SK-N-SH (cell line): ENCODE results near the gene OR5T2. TPM values are rescaled to one million over a fixed set of nuclear protein-coding genes. Genes with fewer than 3 reads are reported as not detected.

ENCODE experiments used
- CTCF ChIA-PET: fragments of 300-600, 350-600 bp; formaldehyde crosslinking; extraction: SDS; loops from one replicate; lab custom pipeline; 2021; lab: Yijun Ruan, JAX
- POLR2A ChIA-PET: fragments of 350-600 bp; sonication (Branson Sonifier 250); formaldehyde crosslinking; extraction: SDS; loops from one replicate; lab custom pipeline; 2020; ENCODE audit warnings: antibody characterized with exemption, inconsistent platforms; lab: Yijun Ruan, JAX
- DNase-seq: peaks from one replicate; pipeline ENCODE4 v3.0.0; 2012
- H2AFZ ChIP-seq: fragments of 200-600 bp; sonication (generic); 2 replicates; pipeline ENCODE4 v1.8.1; 2016; ENCODE audit warnings: antibody characterized with exemption, mild to moderate bottlenecking, low read depth
- H3F3A ChIP-seq: fragments of 200-600 bp; sonication (generic); replicated peaks from 2 replicates; pipeline ENCODE3; 2016; ENCODE audit warnings: antibody characterized with exemption, mild to moderate bottlenecking; ENCODE audit not compliant: insufficient read depth
- H3K27ac ChIP-seq, 2 experiments: fragments of 200-500 bp in 1 of 2; fragments of 200-600 bp in 1 of 2; sonication (Bioruptor generic) in 1 of 2; sonication (generic), shearing (Covaris generic) in 1 of 2; 2 replicates each; pipeline versions ENCODE4 v1.5.1 to v1.6.1; 2014 to 2016; ENCODE audit warnings: low read depth in 2 of 2, inconsistent platforms in 1 of 2, low read length in 1 of 2, mild to moderate bottlenecking in 1 of 2, mixed read lengths in 1 of 2
- H3K27me3 ChIP-seq: fragments of 200-600 bp; sonication (generic), shearing (Covaris generic); 2 replicates; pipeline ENCODE4 v1.6.1; 2016; ENCODE audit warnings: mixed run types; ENCODE audit not compliant: insufficient read depth
- H3K36me3 ChIP-seq, 2 experiments: fragments of 200-500 bp in 1 of 2; fragments of 200-600 bp in 1 of 2; sonication (Bioruptor generic) in 1 of 2; sonication (generic) in 1 of 2; replicated peaks in 1 of 2; 2 replicates each; pipeline versions ENCODE3 to v1.5.1; 2014 to 2016; ENCODE audit warnings: low read length in 1 of 2, mild to moderate bottlenecking in 1 of 2; ENCODE audit not compliant: insufficient read depth in 2 of 2, control insufficient read depth in 1 of 2
- H3K4me1 ChIP-seq, 2 experiments: fragments of 200-500 bp in 1 of 2; fragments of 200-600 bp in 1 of 2; sonication (Bioruptor generic) in 1 of 2; sonication (generic), shearing (Covaris generic) in 1 of 2; 2 replicates each; pipeline versions ENCODE4 v1.5.1 to v1.6.1; 2014 to 2016; ENCODE audit warnings: low read depth in 1 of 2, low read length in 1 of 2, mixed run types in 1 of 2; ENCODE audit not compliant: insufficient read depth in 2 of 2, control insufficient read depth in 1 of 2
- H3K4me2 ChIP-seq: fragments of 200-600 bp; sonication (generic), shearing (Covaris generic); 2 replicates; pipeline ENCODE4 v1.6.1; 2017; ENCODE audit warnings: mixed run types
- H3K4me3 ChIP-seq, 2 experiments: fragments of 200-500 bp in 1 of 2; fragments of 200-600 bp in 1 of 2; sonication (Bioruptor generic) in 1 of 2; sonication (generic), shearing (Covaris generic) in 1 of 2; 2 replicates each; pipeline versions ENCODE4 v1.5.1 to v1.8.1; 2014 to 2016; ENCODE audit warnings: low read depth in 2 of 2, inconsistent platforms in 1 of 2, low read length in 1 of 2, mild to moderate bottlenecking in 1 of 2, mixed read lengths in 1 of 2, moderate library complexity in 1 of 2
- H3K79me2 ChIP-seq: fragments of 200-600 bp; sonication (generic); 2 replicates; pipeline ENCODE4 v1.8.1; 2017; ENCODE audit warnings: mild to moderate bottlenecking; ENCODE audit not compliant: insufficient read depth
- H3K9ac ChIP-seq: fragments of 200-600 bp; sonication (generic); 2 replicates; pipeline ENCODE4 v1.6.1; 2017; ENCODE audit warnings: mixed run types
- H3K9me2 ChIP-seq: fragments of 200-600 bp; sonication (generic); 2 replicates; pipeline ENCODE4 v1.6.1; 2017; ENCODE audit warnings: mixed run types
- H3K9me3 ChIP-seq: fragments of 200-600 bp; sonication (generic); 2 replicates; pipeline ENCODE4 v1.6.1; 2017; ENCODE audit warnings: mixed run types, mild to moderate bottlenecking, moderate library complexity
- H4K20me1 ChIP-seq: fragments of 200-600 bp; sonication (generic); 2 replicates; pipeline ENCODE4 v1.6.1; 2017; ENCODE audit warnings: mild to moderate bottlenecking, mixed run types; ENCODE audit not compliant: insufficient read depth
- CHD2 ChIP-seq: fragments of 150-350 bp; IDR thresholded peaks from 2 replicates; pipeline ENCODE4 v1.6.1; 2018; ENCODE audit warnings: low read length; ENCODE audit not compliant: partially characterized antibody
- CTCF ChIP-seq: fragments of 200-600 bp; sonication (generic); IDR thresholded peaks from 2 replicates; pipeline ENCODE4 v1.6.1; 2017; ENCODE audit warnings: antibody characterized with exemption, mild to moderate bottlenecking, moderate library complexity
- FOSL2 ChIP-seq: IDR thresholded peaks from 2 replicates; pipeline ENCODE4 v1.4.0; 2012; ENCODE audit warnings: low read depth, mild to moderate bottlenecking, moderate library complexity, borderline replicate concordance
- FOXJ3 ChIP-seq: sonication (generic); formaldehyde crosslinking; IDR thresholded peaks from 2 replicates; pipeline ENCODE4 v1.5.1; 2020; ENCODE audit warnings: mild to moderate bottlenecking, missing genetic modification reagents
- GATA2 ChIP-seq: sonication (generic); formaldehyde crosslinking; IDR thresholded peaks from 2 replicates; pipeline ENCODE4 v1.5.0; 2020; ENCODE audit warnings: mild to moderate bottlenecking, missing genetic modification reagents
- MEF2A ChIP-seq: IDR thresholded peaks from 2 replicates; pipeline ENCODE4 v1.4.0; 2012; ENCODE audit warnings: low read depth, borderline replicate concordance
- POLR2AphosphoS5 ChIP-seq: IDR thresholded peaks from 2 replicates; pipeline ENCODE4 v1.6.1; 2012; ENCODE audit warnings: low read depth, low read length
- RAD21 ChIP-seq: IDR thresholded peaks from 2 replicates; pipeline ENCODE4 v1.6.1; 2012; ENCODE audit warnings: mild to moderate bottlenecking, low read length
- RCOR1 ChIP-seq: fragments of 150-350 bp; IDR thresholded peaks from 2 replicates; pipeline ENCODE4 v1.6.1; 2017; ENCODE audit warnings: antibody characterized with exemption, low read length
- REST ChIP-seq: IDR thresholded peaks from 2 replicates; pipeline ENCODE4 v1.6.1; 2012; ENCODE audit warnings: mild to moderate bottlenecking, low read depth, low read length, moderate library complexity
- RFX5 ChIP-seq: IDR thresholded peaks from 2 replicates; pipeline ENCODE4 v1.6.1; 2012; ENCODE audit warnings: mild to moderate bottlenecking, improper control_type of control experiment, low read length
- RXRA ChIP-seq: IDR thresholded peaks from 2 replicates; pipeline ENCODE4 v1.4.0; 2012; ENCODE audit warnings: low read depth, mild to moderate bottlenecking, borderline replicate concordance
- SIN3A ChIP-seq: IDR thresholded peaks from 2 replicates; pipeline ENCODE4 v1.6.1; 2012; ENCODE audit warnings: low read depth, mild to moderate bottlenecking, low read length, moderate library complexity, borderline replicate concordance
- TAF1 ChIP-seq: IDR thresholded peaks from 2 replicates; pipeline ENCODE4 v1.6.1; 2012; ENCODE audit warnings: low read depth, mild to moderate bottlenecking, low read length, moderate library complexity, borderline replicate concordance
- TCF12 ChIP-seq: IDR thresholded peaks from 2 replicates; pipeline ENCODE4 v1.4.0; 2012
- USF1 ChIP-seq: IDR thresholded peaks from 2 replicates; pipeline ENCODE4 v1.4.0; 2012; ENCODE audit warnings: low read depth, borderline replicate concordance
- WGBS: methylation state at CpG from one replicate; pipeline ENCODE4 v1.1.6; 2017; ENCODE audit warnings: low lambda C conversion rate; 5-methylcytosine and 5-hydroxymethylcytosine counted together
- polyA plus RNA-seq, 3 experiments: library from polyadenylated mRNA; depleted of rRNA; stranded (reverse); fragments of >200 nt; gene quantifications; 2 replicates each; pipeline ENCODE4 v1.2.3, GENCODE V29; 2012
- TF ChIP-seq, protein P1 (sequence below): IDR thresholded peaks from 2 replicates; pipeline ENCODE4; 2012

OR5T2 gene
- polyA plus RNA-seq, 1 of the 3 experiments (the other 2 are of a cell fraction) = not detected

DNA sequence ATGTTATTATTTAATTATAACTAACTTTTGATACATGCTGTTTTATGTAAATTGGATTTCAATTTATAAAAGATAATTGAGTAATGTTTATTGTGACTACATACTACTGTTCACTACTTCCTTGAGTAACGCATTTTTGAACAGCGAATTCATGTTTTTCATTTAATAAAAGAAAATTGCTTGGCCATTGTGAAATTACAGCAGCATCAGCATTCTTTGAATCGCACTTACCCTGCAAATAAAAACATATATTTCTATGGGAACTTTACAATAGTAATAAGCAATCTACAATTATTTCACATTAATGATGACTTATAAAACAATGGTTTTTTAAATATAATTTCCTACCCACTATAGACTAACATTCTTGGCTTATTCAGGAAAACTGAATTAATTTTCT, 37.4 kb downstream of the OR5T2 start:
- no peaks in the 10 kb centered on the region for H3K9me3 ChIP-seq
- H3K4me2 ChIP-seq = no peak overlapping the region
- no peaks in the 10 kb centered on the region for H3F3A ChIP-seq
- H3K79me2 ChIP-seq = no peaks in the 10 kb centered on the region
- no peak overlapping the region for H3K9ac ChIP-seq
- 0% methylated on average over 3 of the region's 3 CpGs for WGBS
- H3K27me3 ChIP-seq = no peaks in the 10 kb centered on the region
- no peak for TF ChIP-seq RCOR1
- no peak for TF ChIP-seq USF1
- no peak for TF ChIP-seq CTCF
- TF ChIP-seq POLR2AphosphoS5 = no peak
- TF ChIP-seq TCF12 = no peak
- TF ChIP-seq RXRA = no peak
- no peak for TF ChIP-seq SIN3A
- no peak for TF ChIP-seq RAD21
- no peak for TF ChIP-seq REST
- TF ChIP-seq FOSL2 = no peak
- TF ChIP-seq RFX5 = no peak
- TF ChIP-seq FOXJ3 (CRISPR knock-in tag) = no peak
- TF ChIP-seq TAF1 = no peak
- no peak for TF ChIP-seq MEF2A
- TF ChIP-seq CHD2 = no peak
- TF ChIP-seq, protein P1, sequence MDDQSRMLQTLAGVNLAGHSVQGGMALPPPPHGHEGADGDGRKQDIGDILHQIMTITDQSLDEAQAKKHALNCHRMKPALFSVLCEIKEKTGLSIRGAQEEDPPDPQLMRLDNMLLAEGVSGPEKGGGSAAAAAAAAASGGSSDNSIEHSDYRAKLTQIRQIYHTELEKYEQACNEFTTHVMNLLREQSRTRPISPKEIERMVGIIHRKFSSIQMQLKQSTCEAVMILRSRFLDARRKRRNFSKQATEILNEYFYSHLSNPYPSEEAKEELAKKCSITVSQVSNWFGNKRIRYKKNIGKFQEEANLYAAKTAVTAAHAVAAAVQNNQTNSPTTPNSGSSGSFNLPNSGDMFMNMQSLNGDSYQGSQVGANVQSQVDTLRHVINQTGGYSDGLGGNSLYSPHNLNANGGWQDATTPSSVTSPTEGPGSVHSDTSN = no peak
- TF ChIP-seq GATA2 (CRISPR knock-in tag) = no peak
- H3K36me3 ChIP-seq = no peaks in the 10 kb centered on the region
- no peaks in the 10 kb centered on the region for H4K20me1 ChIP-seq
- no peak overlapping the region for H3K4me3 ChIP-seq
- CTCF ChIA-PET = no interaction called here
- H2AFZ ChIP-seq = no peak overlapping the region
- H3K4me1 ChIP-seq = no peaks in the 10 kb centered on the region
- POLR2A ChIA-PET = no interaction called here
- no peak for DNase-seq
- H3K9me2 ChIP-seq = no peaks in the 10 kb centered on the region
- no peak overlapping the region for H3K27ac ChIP-seq
